ENCODE results near the gene ENPP7.

The ENPP7 gene

DNA sequence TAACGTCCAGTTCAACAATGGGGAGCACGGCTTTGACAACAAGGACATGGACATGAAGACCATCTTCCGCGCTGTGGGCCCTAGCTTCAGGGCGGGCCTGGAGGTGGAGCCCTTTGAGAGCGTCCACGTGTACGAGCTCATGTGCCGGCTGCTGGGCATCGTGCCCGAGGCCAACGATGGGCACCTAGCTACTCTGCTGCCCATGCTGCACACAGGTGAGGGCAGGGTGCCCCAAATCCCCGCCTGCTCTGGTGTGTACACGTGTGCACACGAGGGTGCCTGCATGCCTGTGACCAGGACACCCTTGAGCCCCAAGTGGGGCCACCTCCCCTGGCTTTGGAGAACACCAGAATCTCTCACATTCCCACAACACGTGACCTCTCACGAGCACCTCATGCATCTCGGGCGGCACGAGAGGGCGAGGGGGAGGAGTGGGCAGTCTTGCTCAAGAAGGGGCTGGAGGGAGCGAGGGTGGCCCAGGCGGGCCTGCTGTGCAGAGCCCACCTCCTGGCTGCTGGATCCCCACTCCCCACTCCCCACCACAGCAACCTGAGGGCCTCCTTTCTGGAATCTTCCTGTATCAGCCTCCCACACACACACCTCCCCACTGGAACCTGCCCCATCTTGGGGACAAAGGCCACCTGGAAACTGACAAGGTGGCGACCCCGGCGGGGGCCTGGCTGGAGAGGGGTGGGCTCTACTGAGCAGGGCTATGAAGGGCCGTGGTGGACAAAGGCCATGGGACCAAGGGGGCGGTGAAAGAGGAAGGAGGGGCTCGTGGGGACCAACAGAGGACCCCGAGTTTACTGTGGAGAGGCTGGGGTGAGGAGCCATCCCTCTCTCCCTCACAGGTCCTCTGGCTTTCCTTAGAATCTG lies 6.5 kb downstream of the ENPP7 start:
- TF ChIP-seq, protein P1, sequence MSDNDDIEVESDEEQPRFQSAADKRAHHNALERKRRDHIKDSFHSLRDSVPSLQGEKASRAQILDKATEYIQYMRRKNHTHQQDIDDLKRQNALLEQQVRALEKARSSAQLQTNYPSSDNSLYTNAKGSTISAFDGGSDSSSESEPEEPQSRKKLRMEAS (IDR thresholded peaks at IDR 0.05): no peak
- TF ChIP-seq CEBPB (IDR thresholded peaks at IDR 0.05) (no peak), FOXM1 (IDR thresholded peaks at IDR 0.05; ENCODE audit: borderline replicate concordance, low read depth) (no peak), TEAD4 (IDR thresholded peaks at IDR 0.05) (no peak), EGR1 (IDR thresholded peaks at IDR 0.05) (no peak), CREB1 (IDR thresholded peaks at IDR 0.05; ENCODE audit: low read depth) (no peak), TAF1 (IDR thresholded peaks at IDR 0.05; ENCODE audit: low read depth) (no peak), EP300 (IDR thresholded peaks at IDR 0.05; ENCODE audit: borderline replicate concordance) (no peak), YY1 (IDR thresholded peaks at IDR 0.05; ENCODE audit: low read depth) (no peak), RAD21 (IDR thresholded peaks at IDR 0.05; ENCODE audit: low read depth) (no peak), NFIC (IDR thresholded peaks at IDR 0.05) (no peak), ZBTB7A (IDR thresholded peaks at IDR 0.05; ENCODE audit: low read depth) (no peak), TCF12 (IDR thresholded peaks at IDR 0.05; ENCODE audit: low read depth) (no peak)
- TF ChIP-seq, protein P2, sequence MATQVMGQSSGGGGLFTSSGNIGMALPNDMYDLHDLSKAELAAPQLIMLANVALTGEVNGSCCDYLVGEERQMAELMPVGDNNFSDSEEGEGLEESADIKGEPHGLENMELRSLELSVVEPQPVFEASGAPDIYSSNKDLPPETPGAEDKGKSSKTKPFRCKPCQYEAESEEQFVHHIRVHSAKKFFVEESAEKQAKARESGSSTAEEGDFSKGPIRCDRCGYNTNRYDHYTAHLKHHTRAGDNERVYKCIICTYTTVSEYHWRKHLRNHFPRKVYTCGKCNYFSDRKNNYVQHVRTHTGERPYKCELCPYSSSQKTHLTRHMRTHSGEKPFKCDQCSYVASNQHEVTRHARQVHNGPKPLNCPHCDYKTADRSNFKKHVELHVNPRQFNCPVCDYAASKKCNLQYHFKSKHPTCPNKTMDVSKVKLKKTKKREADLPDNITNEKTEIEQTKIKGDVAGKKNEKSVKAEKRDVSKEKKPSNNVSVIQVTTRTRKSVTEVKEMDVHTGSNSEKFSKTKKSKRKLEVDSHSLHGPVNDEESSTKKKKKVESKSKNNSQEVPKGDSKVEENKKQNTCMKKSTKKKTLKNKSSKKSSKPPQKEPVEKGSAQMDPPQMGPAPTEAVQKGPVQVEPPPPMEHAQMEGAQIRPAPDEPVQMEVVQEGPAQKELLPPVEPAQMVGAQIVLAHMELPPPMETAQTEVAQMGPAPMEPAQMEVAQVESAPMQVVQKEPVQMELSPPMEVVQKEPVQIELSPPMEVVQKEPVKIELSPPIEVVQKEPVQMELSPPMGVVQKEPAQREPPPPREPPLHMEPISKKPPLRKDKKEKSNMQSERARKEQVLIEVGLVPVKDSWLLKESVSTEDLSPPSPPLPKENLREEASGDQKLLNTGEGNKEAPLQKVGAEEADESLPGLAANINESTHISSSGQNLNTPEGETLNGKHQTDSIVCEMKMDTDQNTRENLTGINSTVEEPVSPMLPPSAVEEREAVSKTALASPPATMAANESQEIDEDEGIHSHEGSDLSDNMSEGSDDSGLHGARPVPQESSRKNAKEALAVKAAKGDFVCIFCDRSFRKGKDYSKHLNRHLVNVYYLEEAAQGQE (IDR thresholded peaks at IDR 0.05; ENCODE audit: low read depth): no peak
- TF ChIP-seq, protein P3, sequence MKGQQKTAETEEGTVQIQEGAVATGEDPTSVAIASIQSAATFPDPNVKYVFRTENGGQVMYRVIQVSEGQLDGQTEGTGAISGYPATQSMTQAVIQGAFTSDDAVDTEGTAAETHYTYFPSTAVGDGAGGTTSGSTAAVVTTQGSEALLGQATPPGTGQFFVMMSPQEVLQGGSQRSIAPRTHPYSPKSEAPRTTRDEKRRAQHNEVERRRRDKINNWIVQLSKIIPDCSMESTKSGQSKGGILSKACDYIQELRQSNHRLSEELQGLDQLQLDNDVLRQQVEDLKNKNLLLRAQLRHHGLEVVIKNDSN (IDR thresholded peaks at IDR 0.05): no peak

DNA sequence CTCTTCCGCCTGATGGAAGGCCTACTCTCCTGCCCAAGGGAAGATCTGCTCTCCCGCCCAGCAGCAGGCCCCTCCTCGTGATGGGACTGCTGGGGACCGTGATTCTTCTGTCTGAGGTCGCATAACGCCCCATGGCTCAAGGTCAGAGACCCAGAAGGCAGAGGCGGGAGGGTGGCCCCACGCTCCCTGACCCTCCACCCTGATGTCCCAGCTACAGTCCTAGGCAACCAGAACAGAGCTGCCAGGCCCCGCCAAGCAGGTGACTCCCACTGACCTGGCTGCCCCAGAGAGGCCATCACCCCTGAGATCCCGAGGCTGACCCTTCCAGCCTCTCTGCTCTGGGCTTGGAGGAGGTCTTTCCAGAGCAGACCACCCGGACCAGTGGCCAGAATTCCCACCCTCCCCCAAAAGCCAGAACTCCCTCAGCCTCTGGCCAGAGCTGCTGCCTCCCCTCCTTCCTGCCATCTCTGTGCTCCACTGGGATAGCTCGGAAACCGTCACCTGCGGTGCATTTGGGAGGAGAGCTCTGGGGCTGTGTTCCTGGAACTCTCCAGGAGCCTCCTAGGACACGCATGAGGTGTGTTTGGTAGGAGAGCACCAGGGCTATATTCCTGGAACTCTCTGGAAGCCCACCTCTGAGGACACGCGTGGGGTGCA lies 7.3 kb downstream of the ENPP7 start:
- TF ChIP-seq CEBPB (IDR thresholded peaks at IDR 0.05) (no peak), RAD21 (IDR thresholded peaks at IDR 0.05; ENCODE audit: low read depth) (no peak), FOXM1 (IDR thresholded peaks at IDR 0.05; ENCODE audit: borderline replicate concordance, low read depth) (no peak), EP300 (IDR thresholded peaks at IDR 0.05; ENCODE audit: borderline replicate concordance) (no peak), YY1 (IDR thresholded peaks at IDR 0.05; ENCODE audit: low read depth) (no peak), ZBTB7A (IDR thresholded peaks at IDR 0.05; ENCODE audit: low read depth) (no peak), EGR1 (IDR thresholded peaks at IDR 0.05) (no peak), TCF12 (IDR thresholded peaks at IDR 0.05; ENCODE audit: low read depth) (no peak), NFIC (IDR thresholded peaks at IDR 0.05) (no peak), TEAD4 (IDR thresholded peaks at IDR 0.05) (no peak), TAF1 (IDR thresholded peaks at IDR 0.05; ENCODE audit: low read depth) (no peak), CREB1 (IDR thresholded peaks at IDR 0.05; ENCODE audit: low read depth) (no peak)
- TF ChIP-seq, protein P1 (IDR thresholded peaks at IDR 0.05): no peak
- TF ChIP-seq, protein P3 (IDR thresholded peaks at IDR 0.05): no peak
- TF ChIP-seq, protein P2 (IDR thresholded peaks at IDR 0.05; ENCODE audit: low read depth): no peak

DNA sequence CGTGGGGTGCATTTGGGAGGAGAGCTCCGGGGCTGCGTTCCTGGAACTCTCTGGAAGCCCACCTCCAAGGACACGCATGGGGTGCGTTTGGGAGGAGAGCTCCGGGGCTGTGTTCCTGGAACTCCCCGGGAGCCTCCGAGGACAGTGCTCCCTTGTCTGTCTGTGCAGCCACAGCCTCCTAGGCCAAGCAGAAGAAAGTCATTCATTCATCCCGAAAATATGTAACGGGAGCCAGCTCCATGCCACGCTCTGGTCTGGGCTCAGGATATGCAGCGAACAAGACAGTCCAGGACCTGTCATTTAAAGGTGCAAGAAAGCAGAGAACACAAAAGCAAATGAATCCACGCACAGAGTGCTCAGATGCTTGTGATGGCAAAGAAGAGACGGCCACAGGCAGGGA lies 7.9 kb downstream of the ENPP7 start:
- TF ChIP-seq ZBTB7A (IDR thresholded peaks at IDR 0.05; ENCODE audit: low read depth) (no peak), CREB1 (IDR thresholded peaks at IDR 0.05; ENCODE audit: low read depth) (no peak), NFIC (IDR thresholded peaks at IDR 0.05) (no peak), RAD21 (IDR thresholded peaks at IDR 0.05; ENCODE audit: low read depth) (no peak), EGR1 (IDR thresholded peaks at IDR 0.05) (no peak), TEAD4 (IDR thresholded peaks at IDR 0.05) (no peak), YY1 (IDR thresholded peaks at IDR 0.05; ENCODE audit: low read depth) (no peak), TAF1 (IDR thresholded peaks at IDR 0.05; ENCODE audit: low read depth) (no peak), FOXM1 (IDR thresholded peaks at IDR 0.05; ENCODE audit: borderline replicate concordance, low read depth) (no peak)
- TF ChIP-seq, protein P1 (IDR thresholded peaks at IDR 0.05): no peak
- TF ChIP-seq, protein P3 (IDR thresholded peaks at IDR 0.05): no peak
- TF ChIP-seq, protein P2 (IDR thresholded peaks at IDR 0.05; ENCODE audit: low read depth): no peak

All from Ishikawa (cell line).